ENCODE measurements around the gene KLRG1. TPM values are rescaled to one million over a fixed set of nuclear protein-coding genes. Genes with fewer than 3 reads are reported as not detected.

Gene KLRG1
- total and polyA plus RNA-seq, 2 experiments from 2014 or later: 1.1 TPM; not detected in 1

DNA sequence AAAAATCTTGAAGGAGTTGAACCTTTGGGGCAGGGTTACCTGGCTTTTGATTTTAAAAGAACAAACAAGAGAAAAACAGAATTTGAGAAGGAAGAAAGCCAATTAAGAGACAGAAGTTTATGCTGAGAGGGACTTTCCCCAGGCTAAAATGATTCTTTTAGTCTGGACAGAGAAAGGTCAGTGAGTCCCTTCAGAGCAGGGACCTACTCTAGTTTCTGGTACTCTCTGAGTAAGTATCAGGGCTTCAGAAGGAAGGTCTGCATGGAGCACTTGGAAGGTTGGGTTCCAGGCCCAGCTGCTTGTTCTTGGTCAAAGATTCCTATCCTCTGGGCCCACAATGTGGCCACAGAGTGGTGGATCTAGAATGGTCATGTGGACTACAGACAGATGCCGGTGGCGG, 59.6 kb downstream of the KLRG1 start:
- Histone ChIP-seq H3K27me3 (replicated peaks; ENCODE audit: insufficient read depth) (peaks cover 18% of the 10 kb centered on the region; the same call in 1 of the 2 replicates), H3K4me1 (ENCODE audit: insufficient read depth) (no peaks in the 10 kb centered on the region), H4K20me1 (ENCODE audit: insufficient read depth) (no peaks in the 10 kb centered on the region), H3K79me2 (ENCODE audit: insufficient read depth) (no peaks in the 10 kb centered on the region), H3K4me3 (no peak overlapping the region), H3K9me2 (ENCODE audit: insufficient read depth) (no peaks in the 10 kb centered on the region), H3K36me3 (ENCODE audit: low read depth) (no peaks in the 10 kb centered on the region), H3K27ac (no peak overlapping the region), H2AFZ (no peak overlapping the region), H3K4me2 (ENCODE audit: unreplicated experiment) (no peak overlapping the region), H3F3A (ENCODE audit: insufficient read depth) (no peaks in the 10 kb centered on the region), H3K9me3 (ENCODE audit: low read depth) (no peaks in the 10 kb centered on the region), H3K9ac (no peak overlapping the region)
- no peak for DNase-seq
- 97 to 100% methylated on average over 2 of the region's 2 CpGs for WGBS, 2 experiments (ENCODE audit: low coverage in 1 of 2, low lambda C conversion rate in 2 of 2, missing lambda C conversion rate in 2 of 2)
- in situ Hi-C loops (cut with MboI): loop anchor here (25.0 kb wide), 1 partner anchor 362 kb away; the partner anchor contains the start of gene RIMKLB
- no peak for TF ChIP-seq EZH2phosphoT487 (IDR thresholded peaks at IDR 0.05; ENCODE audit: insufficient read depth, low read depth)
- TF ChIP-seq EZH2 (IDR thresholded peaks at IDR 0.05; ENCODE audit: insufficient read depth, poor library complexity, severe bottlenecking): no peak

DNA sequence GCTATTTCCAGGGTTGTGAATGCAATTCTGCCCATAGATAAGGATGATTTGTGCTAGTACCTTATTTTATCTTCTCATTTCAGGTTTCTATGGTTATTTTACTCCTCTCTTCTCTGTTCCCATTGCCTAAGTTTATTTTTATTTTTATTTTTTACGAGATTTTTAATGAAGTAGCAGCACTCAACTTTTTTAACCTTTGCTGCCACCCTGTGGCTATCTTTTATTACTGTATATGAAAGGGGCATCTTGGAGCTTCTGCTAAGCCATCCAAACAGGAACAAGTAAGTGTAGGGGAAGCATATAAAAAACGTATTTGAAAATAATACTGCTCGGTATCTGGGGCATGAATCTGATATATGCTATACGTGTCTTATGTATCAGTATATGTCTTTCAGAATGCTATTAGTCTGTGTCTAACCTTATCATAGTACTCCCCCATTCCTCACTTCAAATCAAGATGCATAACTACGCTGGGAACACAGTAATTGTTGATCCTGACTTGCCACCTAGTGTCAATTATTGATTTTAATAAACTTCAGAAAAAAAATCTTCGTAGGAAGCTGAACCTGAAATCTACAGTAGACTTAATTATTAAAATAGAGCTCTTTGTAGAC, 60.3 kb downstream of the KLRG1 start:
- no peak overlapping the region for H2AFZ ChIP-seq
- TF ChIP-seq EZH2 (IDR thresholded peaks at IDR 0.05; ENCODE audit: insufficient read depth, poor library complexity, severe bottlenecking): no peak
- no peak for TF ChIP-seq EZH2phosphoT487 (IDR thresholded peaks at IDR 0.05; ENCODE audit: insufficient read depth, low read depth)
- H3K27me3 ChIP-seq (replicated peaks; ENCODE audit: insufficient read depth): peaks cover 21% of the 10 kb centered on the region; the same call in 1 of the 2 replicates
- DNase-seq: peak; percentile 73
- no peak overlapping the region for H3K9ac ChIP-seq
- 16 to 18% methylated on average over 6 of the region's 6 CpGs for WGBS, 2 experiments (ENCODE audit: low coverage in 1 of 2, low lambda C conversion rate in 2 of 2, missing lambda C conversion rate in 2 of 2)
- no peaks in the 10 kb centered on the region for H3F3A ChIP-seq (ENCODE audit: insufficient read depth)
- no peaks in the 10 kb centered on the region for H3K79me2 ChIP-seq (ENCODE audit: insufficient read depth)
- H3K9me3 ChIP-seq (ENCODE audit: low read depth): no peaks in the 10 kb centered on the region
- no peak overlapping the region for H3K27ac ChIP-seq
- H3K4me3 ChIP-seq: no peak overlapping the region
- in situ Hi-C loops (cut with MboI): loop anchor here (25.0 kb wide), 1 partner anchor 362 kb away; the partner anchor contains the start of gene RIMKLB
- no peaks in the 10 kb centered on the region for H3K9me2 ChIP-seq (ENCODE audit: insufficient read depth)
- no peaks in the 10 kb centered on the region for H3K36me3 ChIP-seq (ENCODE audit: low read depth)
- no peaks in the 10 kb centered on the region for H3K4me1 ChIP-seq (ENCODE audit: insufficient read depth)
- no peaks in the 10 kb centered on the region for H4K20me1 ChIP-seq (ENCODE audit: insufficient read depth)
- H3K4me2 ChIP-seq (ENCODE audit: unreplicated experiment): no peak overlapping the region

DNA sequence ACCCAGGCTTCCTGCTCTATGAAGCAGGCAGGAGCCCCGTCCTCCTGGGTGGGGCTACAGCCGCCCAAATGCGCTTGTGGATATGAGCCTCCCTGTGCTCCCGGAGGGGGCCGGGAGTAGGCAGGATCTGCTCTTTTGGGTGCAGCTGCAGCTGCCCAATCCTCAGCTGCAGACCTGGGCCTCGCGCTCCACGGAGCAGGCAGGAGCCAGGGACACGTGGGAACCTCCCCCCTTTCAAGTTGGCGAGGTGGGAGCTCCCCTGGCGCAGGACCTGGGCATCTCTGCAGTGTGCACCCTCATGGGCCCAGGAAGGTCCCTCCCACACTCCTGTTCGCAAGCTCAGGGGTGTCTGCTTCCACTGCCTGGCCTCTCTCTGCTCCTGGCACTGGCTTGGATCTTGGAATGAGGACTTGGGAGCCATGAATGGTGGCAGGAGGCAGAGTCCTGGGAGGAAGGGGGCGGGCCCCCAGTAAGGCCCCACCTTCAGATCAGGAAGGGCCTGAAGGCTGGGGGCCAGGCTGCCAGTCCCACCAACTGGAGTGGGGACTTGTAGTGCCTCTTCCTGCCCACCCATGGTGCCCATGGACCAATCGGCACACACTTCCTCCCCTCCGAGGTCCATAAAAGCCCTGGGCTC, 61.3 kb downstream of the KLRG1 start:
- no peaks in the 10 kb centered on the region for H4K20me1 ChIP-seq (ENCODE audit: insufficient read depth)
- H3K79me2 ChIP-seq (ENCODE audit: insufficient read depth): no peaks in the 10 kb centered on the region
- H3K9me3 ChIP-seq (ENCODE audit: low read depth): no peaks in the 10 kb centered on the region
- peaks cover 29% of the 10 kb centered on the region; the same call in 1 of the 2 replicates for H3K27me3 ChIP-seq (replicated peaks; ENCODE audit: insufficient read depth)
- H3F3A ChIP-seq (ENCODE audit: insufficient read depth): no peaks in the 10 kb centered on the region
- no peak overlapping the region for H2AFZ ChIP-seq
- no peak overlapping the region for H3K9ac ChIP-seq
- TF ChIP-seq EZH2phosphoT487 (IDR thresholded peaks at IDR 0.05; ENCODE audit: insufficient read depth, low read depth) (no peak), EZH2 (IDR thresholded peaks at IDR 0.05; ENCODE audit: insufficient read depth, poor library complexity, severe bottlenecking) (no peak)
- WGBS, 2 experiments (ENCODE audit: low coverage in 1 of 2, low lambda C conversion rate in 2 of 2, missing lambda C conversion rate in 2 of 2): 64 to 65% methylated on average over 14 to 15 of the region's 15 CpGs
- in situ Hi-C loops (cut with MboI): no loop called here
- H3K36me3 ChIP-seq (ENCODE audit: low read depth): no peaks in the 10 kb centered on the region
- no peak for DNase-seq
- no peaks in the 10 kb centered on the region for H3K9me2 ChIP-seq (ENCODE audit: insufficient read depth)
- H3K4me3 ChIP-seq: no peak overlapping the region
- no peak overlapping the region for H3K4me2 ChIP-seq (ENCODE audit: unreplicated experiment)
- H3K27ac ChIP-seq: no peak overlapping the region
- no peaks in the 10 kb centered on the region for H3K4me1 ChIP-seq (ENCODE audit: insufficient read depth)

DNA sequence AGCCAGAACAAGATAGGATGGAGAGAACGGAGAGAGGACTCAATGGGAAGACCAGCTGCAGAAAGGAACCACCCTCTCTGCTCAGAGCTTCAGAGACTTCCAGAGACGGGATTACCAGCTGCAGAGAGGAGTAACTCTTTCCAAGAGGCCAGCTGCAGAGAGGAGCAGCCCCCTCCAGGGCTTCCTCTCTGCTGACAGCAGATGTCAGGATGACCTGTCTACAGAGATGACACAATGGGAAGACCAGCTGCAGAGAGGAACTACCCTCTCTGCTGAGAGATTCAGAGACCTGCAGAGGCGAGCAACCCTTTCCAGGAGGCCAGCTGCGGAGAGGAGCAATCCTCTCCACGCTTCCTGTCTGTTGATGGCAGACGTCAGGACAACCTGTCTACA, 61.8 kb downstream of the KLRG1 start:
- H3K9me3 ChIP-seq (ENCODE audit: low read depth): no peaks in the 10 kb centered on the region
- no peak overlapping the region for H2AFZ ChIP-seq
- no peaks in the 10 kb centered on the region for H3K79me2 ChIP-seq (ENCODE audit: insufficient read depth)
- no peak overlapping the region for H3K4me2 ChIP-seq (ENCODE audit: unreplicated experiment)
- no peaks in the 10 kb centered on the region for H3K36me3 ChIP-seq (ENCODE audit: low read depth)
- no peaks in the 10 kb centered on the region for H3K9me2 ChIP-seq (ENCODE audit: insufficient read depth)
- H3K9ac ChIP-seq: no peak overlapping the region
- H3K4me1 ChIP-seq (ENCODE audit: insufficient read depth): no peaks in the 10 kb centered on the region
- H4K20me1 ChIP-seq (ENCODE audit: insufficient read depth): no peaks in the 10 kb centered on the region
- no peak for DNase-seq
- peaks cover 35% of the 10 kb centered on the region; the same call in 1 of the 2 replicates for H3K27me3 ChIP-seq (replicated peaks; ENCODE audit: insufficient read depth)
- 36 to 41% methylated on average over 6 of the region's 6 CpGs for WGBS, 2 experiments (ENCODE audit: low coverage in 1 of 2, low lambda C conversion rate in 2 of 2, missing lambda C conversion rate in 2 of 2)
- H3K4me3 ChIP-seq: no peak overlapping the region
- no peaks in the 10 kb centered on the region for H3F3A ChIP-seq (ENCODE audit: insufficient read depth)
- in situ Hi-C loops (cut with MboI): no loop called here
- H3K27ac ChIP-seq: no peak overlapping the region
- no peak for TF ChIP-seq EZH2phosphoT487 (IDR thresholded peaks at IDR 0.05; ENCODE audit: insufficient read depth, low read depth)
- no peak for TF ChIP-seq EZH2 (IDR thresholded peaks at IDR 0.05; ENCODE audit: insufficient read depth, poor library complexity, severe bottlenecking)
